ENCODE results near the gene CCL26.
"Not testable (repeated sequence)": the region's sequence is repeated elsewhere in the genome, so short reads cannot be mapped to it uniquely, and the experiment has no call there.

Gene CCL26

GRCh38 chr7:75725306-75725705 lies 46.7 kb downstream of the CCL26 start:
- intact Hi-C loops (cut with DNase I): no loop called here
- DNase-seq: no peak

- DNase-seq: no peak
- intact Hi-C loops (cut with DNase I): no loop called here
These were observed 48.6 kb downstream of the CCL26 start for GRCh38 chr7:75723444-75723843.

- intact Hi-C loops (cut with DNase I): no loop called here
- DNase-seq: no peak
These were observed 49.6 kb downstream of the CCL26 start for GRCh38 chr7:75722373-75722772.

- DNase-seq; intact Hi-C loops (cut with DNase I): not testable (repeated sequence)
These were observed 50.1 kb downstream of the CCL26 start for GRCh38 chr7:75721922-75722321.

- DNase-seq: no peak
These were observed 50.6 kb downstream of the CCL26 start for GRCh38 chr7:75721426-75721825.

GRCh38 chr7:75719626-75720025 lies 52.4 kb downstream of the CCL26 start:
- no peak for DNase-seq
- intact Hi-C loops (cut with DNase I): no loop called here

More at GRCh38 chr7:75721426-75721825, 50.6 kb downstream of the CCL26 start:
- intact Hi-C loops (cut with DNase I): no loop called here
